Bronchial epithelial cell (primary cell): Measurements from ENCODE around the gene C1QL2. TPM values are rescaled to one million over a fixed set of nuclear protein-coding genes. Genes with fewer than 3 reads are reported as not detected.

Experiments used
- DNase-seq: peaks from one replicate; pipeline ENCODE4 v3.0.0-alpha.2; 2010; ENCODE audit warnings: low read depth
- FAIRE-seq: peaks from 2 replicates; lab custom pipeline; 2011; peaks lifted over from hg19 to GRCh38; lab: Jason Lieb, UNC
- H3K27me3 ChIP-seq: 2 replicates; pipeline ENCODE4 v1.5.1; 2011; ENCODE audit warnings: low read length; ENCODE audit not compliant: control insufficient read depth, insufficient read depth
- H3K36me3 ChIP-seq: 2 replicates; pipeline ENCODE4 v1.5.1; 2011; ENCODE audit warnings: low read length; ENCODE audit not compliant: control insufficient read depth, insufficient read depth
- H3K4me3 ChIP-seq: 2 replicates; pipeline ENCODE4 v1.5.1; 2011; ENCODE audit warnings: mild to moderate bottlenecking, low read depth, low read length, control low read depth
- CTCF ChIP-seq: IDR thresholded peaks from 2 replicates; pipeline ENCODE4 v1.5.1; 2011; ENCODE audit warnings: mild to moderate bottlenecking, moderate library complexity, low read length, control low read depth, inconsistent platforms; ENCODE audit not compliant: insufficient read depth, severe bottlenecking
- total RNA-seq: library from RNA; depleted of rRNA; stranded (reverse); fragments of >200 nt; gene quantifications from 2 replicates; pipeline ENCODE4 v1.2.1, GENCODE V29; 2014

The C1QL2 gene
- total RNA-seq, 1 donor from 2014 or later, result not detected

DNA sequence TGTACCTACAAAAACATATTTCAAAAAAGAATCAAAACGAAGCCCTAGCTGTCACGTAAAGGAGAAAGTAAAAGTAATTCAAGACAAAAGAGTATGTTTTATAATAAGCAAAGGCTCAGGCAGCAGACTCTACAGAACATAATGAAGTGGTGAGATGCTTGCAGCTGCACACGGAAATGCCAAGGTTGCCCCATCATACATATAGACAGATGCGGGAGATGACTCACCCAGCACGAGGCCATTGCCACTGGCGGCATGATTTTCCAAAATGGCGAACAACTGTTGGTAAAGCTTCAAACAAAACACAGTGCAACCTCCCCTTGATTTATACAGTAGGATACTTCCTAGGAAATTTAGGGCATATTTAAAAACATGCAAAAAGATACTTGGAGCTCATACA, 26.0 kb upstream of the C1QL2 start:
- Histone ChIP-seq H3K4me3 (no peak overlapping the region), H3K36me3 (no peaks in the 10 kb centered on the region), H3K27me3 (no peaks in the 10 kb centered on the region)
- TF ChIP-seq CTCF, result no peak
- DNase-seq (peak; percentile 20), FAIRE-seq (no peak)

GRCh38 chr2:119181791-119182445, 23.4 kb upstream of the C1QL2 start:
- no peak for TF ChIP-seq CTCF
- FAIRE-seq, result no peak

DNA sequence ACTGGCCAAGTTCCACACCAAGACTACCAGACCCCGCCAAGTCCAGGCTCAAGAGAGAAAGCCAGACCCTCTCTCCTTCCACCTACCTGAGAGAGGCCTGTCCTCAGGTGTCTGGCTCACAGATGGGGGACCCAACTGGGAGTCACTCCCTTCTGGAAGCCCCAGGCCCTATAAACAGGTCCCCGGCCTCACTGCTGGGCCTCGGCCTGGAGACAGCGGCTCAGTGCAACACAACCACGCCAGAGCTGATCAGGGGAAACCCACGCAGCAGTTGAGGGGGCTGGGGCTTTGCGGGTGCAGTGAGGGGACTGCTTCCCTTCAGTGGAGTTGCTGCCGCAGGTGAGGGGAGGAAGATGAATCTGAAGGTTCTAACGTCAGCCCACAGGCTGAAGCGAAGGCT, 22.8 kb upstream of the C1QL2 start:
- Histone ChIP-seq H3K36me3 (no peaks in the 10 kb centered on the region), H3K4me3 (no peak overlapping the region), H3K27me3 (no peaks in the 10 kb centered on the region)
- FAIRE-seq (no peak), DNase-seq (no peak)
- no peak for TF ChIP-seq CTCF

More at GRCh38 chr2:119181791-119182445, 23.4 kb upstream of the C1QL2 start:
- H3K36me3 ChIP-seq, result no peaks in the 10 kb centered on the region
- H3K4me3 ChIP-seq, result no peak overlapping the region
- no peak for DNase-seq
- no peaks in the 10 kb centered on the region for H3K27me3 ChIP-seq

DNA sequence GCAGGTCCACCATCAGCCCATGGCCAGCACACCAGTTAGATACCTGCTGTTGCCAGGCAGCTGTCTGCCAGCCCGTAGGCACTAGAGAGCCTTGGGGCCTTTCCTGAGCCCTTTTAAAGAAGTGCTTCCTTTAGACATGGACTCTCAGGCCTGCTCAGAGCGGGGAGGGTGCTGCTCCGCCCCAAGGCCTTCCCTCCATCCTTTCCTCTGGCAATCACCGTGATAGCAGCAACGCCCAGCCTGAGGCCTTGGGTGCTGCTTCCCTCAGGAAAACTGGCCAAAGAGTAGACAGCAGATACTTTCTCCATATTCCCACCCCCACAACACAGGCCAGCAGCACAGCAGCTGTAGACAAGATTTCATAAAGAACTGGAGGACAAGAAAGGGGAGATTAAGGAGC, 22.3 kb upstream of the C1QL2 start:
- DNase-seq (no peak), FAIRE-seq (no peak)
- Histone ChIP-seq H3K4me3 (no peak overlapping the region), H3K36me3 (no peaks in the 10 kb centered on the region), H3K27me3 (no peaks in the 10 kb centered on the region)
- no peak for TF ChIP-seq CTCF

DNA sequence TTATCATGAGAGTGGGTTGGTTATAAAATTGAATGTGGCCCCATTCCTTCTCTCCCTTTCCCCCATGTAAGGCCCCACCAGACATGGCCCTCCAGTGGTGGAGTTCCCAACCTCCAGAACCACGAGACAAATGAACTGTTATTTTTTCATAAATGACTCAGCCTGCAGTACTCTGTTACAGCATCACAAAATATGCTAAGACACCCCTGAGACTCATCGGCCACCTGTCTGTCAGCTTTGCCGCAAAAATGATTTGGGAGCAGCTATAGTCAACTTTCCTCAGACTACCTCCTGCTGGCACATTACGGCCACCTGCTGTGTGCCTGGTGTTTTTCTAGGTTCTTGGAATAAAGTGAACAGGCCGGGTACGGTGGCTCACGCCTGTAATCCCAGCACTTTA, 21.4 kb upstream of the C1QL2 start:
- FAIRE-seq, result no peak
- no peak for TF ChIP-seq CTCF

DNA sequence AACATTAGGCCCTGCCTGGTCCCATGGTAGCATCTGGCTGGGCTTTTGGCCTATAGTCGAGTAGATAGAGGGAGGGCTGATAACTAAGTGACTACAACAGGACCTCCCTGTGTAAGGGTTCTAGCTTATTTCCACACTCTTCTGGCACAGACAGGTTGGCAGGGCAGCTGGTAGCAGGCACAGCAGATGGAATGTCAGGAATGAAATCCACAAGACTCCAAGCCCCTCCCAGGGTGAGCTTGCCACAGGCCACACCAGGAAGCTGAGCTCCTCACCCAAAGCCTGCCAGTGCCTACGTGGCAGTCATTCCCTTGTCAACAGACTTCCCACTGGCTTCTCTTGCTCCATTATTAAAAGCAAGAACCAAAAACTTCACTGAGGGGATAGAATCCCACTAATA, 20.7 kb upstream of the C1QL2 start:
- Histone ChIP-seq H3K27me3 (no peaks in the 10 kb centered on the region), H3K36me3 (no peaks in the 10 kb centered on the region), H3K4me3 (no peak overlapping the region)
- no peak for FAIRE-seq
- DNase-seq, result peak; percentile 50
- TF ChIP-seq CTCF, result no peak

More for the DNA sequence above, 21.4 kb upstream of the C1QL2 start:
- no peak overlapping the region for H3K4me3 ChIP-seq
- H3K36me3 ChIP-seq, result no peaks in the 10 kb centered on the region
- no peak for DNase-seq
- no peaks in the 10 kb centered on the region for H3K27me3 ChIP-seq
